ENCODE measurements around the gene VARS2. TPM values are rescaled to one million over a fixed set of nuclear protein-coding genes. Genes with fewer than 3 reads are reported as not detected.
"Not testable (repeated sequence)": the region's sequence is repeated elsewhere in the genome, so short reads cannot be mapped to it uniquely, and the experiment has no call there.

The VARS2 gene
- total RNA-seq, 1 experiment from 2014 or later, result 39.8 TPM

- ChIA-PET RAD21 (ENCODE audit: low non-redundant PET in 1 of 2, low total read pairs in 2 of 2, uncharacterized antibody in 2 of 2, unreplicated experiment in 2 of 2) (interaction anchor here in 1 of 2 experiments (0.7 kb wide), 1 partner anchor 189 kb away, joined by 6 read pairs; no protein-coding TSS in a partner anchor), CTCF (interaction anchor here (0.7 kb wide), 1 partner anchor 21 kb away, joined by 3 read pairs; no protein-coding TSS in a partner anchor)
- DNase-seq (ENCODE audit: low read depth, low spot score); H3K79me2 ChIP-seq (ENCODE audit: insufficient read depth, low read length); H3K27me3 ChIP-seq (ENCODE audit: insufficient read depth, low read length); H3K4me3 ChIP-seq (replicated peaks in 1 of 2; ENCODE audit: low read depth in 1 of 2, low read length in 2 of 2); H3K9ac ChIP-seq (ENCODE audit: low read length); H3K9me2 ChIP-seq (ENCODE audit: insufficient read depth); intact Hi-C loops (cut with micrococcal nuclease); H3K36me3 ChIP-seq (ENCODE audit: control insufficient read depth in 1 of 2, insufficient read depth in 2 of 2, low read length in 2 of 2); H4K20me1 ChIP-seq (ENCODE audit: insufficient read depth); ATAC-seq; H3K27ac ChIP-seq (ENCODE audit: low read depth, low read length); BruUV-seq (replicated peaks); POLR2A ChIA-PET; H2AFZ ChIP-seq (ENCODE audit: low read depth, low read length, poor library complexity, severe bottlenecking): not testable (repeated sequence)
- peaks cover 0 to 11% of the 10 kb centered on the region in 2 experiments; a peak in 1 of 4 replicates for H3K9me3 ChIP-seq (ENCODE audit: control insufficient read depth in 1 of 2, insufficient read depth in 1 of 2, low read depth in 1 of 2, low read length in 2 of 2)
- H3K4me1 ChIP-seq (ENCODE audit: control insufficient read depth in 1 of 2, insufficient read depth in 2 of 2, low read length in 2 of 2), result peaks cover 4 to 22% of the 10 kb centered on the region in 2 experiments; a peak in 3 of 4 replicates
- H3K4me2 ChIP-seq (ENCODE audit: low read length), result peak overlapping the region; percentile 13
Measured at GRCh38 chr6:30927080-30927479, 13.0 kb downstream of the VARS2 start.

GRCh38 chr6:30928677-30929076 is 14.6 kb downstream of the VARS2 start:
- TF ChIP-seq EZH2 (IDR thresholded peaks at IDR 0.05), result no peak
- no peak for TF ChIP-seq ELF1 (IDR thresholded peaks at IDR 0.05; ENCODE audit: borderline replicate concordance, low read depth)
- TF ChIP-seq TCF7L2 (IDR thresholded peaks at IDR 0.05; ENCODE audit: borderline replicate concordance, extremely low read depth, insufficient read depth, insufficient read length), result no peak
- TF ChIP-seq FOSL1 (IDR thresholded peaks at IDR 0.05; ENCODE audit: low read depth), result no peak
- TF ChIP-seq SRF (IDR thresholded peaks at IDR 0.05; ENCODE audit: low read depth), result no peak
- H3K27ac ChIP-seq (ENCODE audit: low read depth, low read length), result no peak overlapping the region
- H3K9me2 ChIP-seq (ENCODE audit: insufficient read depth), result no peaks in the 10 kb centered on the region
- ChIA-PET RAD21 (ENCODE audit: low non-redundant PET in 1 of 2, low total read pairs in 2 of 2, uncharacterized antibody in 2 of 2, unreplicated experiment in 2 of 2) (no interaction called here), CTCF (no interaction called here), POLR2A (no interaction called here)
- no peak overlapping the region for H3K4me2 ChIP-seq (ENCODE audit: low read length)
- H3K9me3 ChIP-seq (ENCODE audit: control insufficient read depth in 1 of 2, insufficient read depth in 1 of 2, low read depth in 1 of 2, low read length in 2 of 2), result peaks cover 0 to 11% of the 10 kb centered on the region in 2 experiments; a peak in 1 of 4 replicates
- H4K20me1 ChIP-seq (ENCODE audit: insufficient read depth), result no peaks in the 10 kb centered on the region
- H3K36me3 ChIP-seq (ENCODE audit: control insufficient read depth in 1 of 2, insufficient read depth in 2 of 2, low read length in 2 of 2), result peaks cover 4 to 5% of the 10 kb centered on the region in 2 experiments; a peak in 3 of 4 replicates
- intact Hi-C loops (cut with micrococcal nuclease), result no loop called here
- H3K9ac ChIP-seq (ENCODE audit: low read length), result no peak overlapping the region
- DNase-seq (ENCODE audit: low read depth, low spot score) (no peak), ATAC-seq (no peak)
- no TSS peak for BruUV-seq (replicated peaks)
- H3K79me2 ChIP-seq (ENCODE audit: insufficient read depth, low read length), result no peaks in the 10 kb centered on the region
- H3K4me1 ChIP-seq (ENCODE audit: control insufficient read depth in 1 of 2, insufficient read depth in 2 of 2, low read length in 2 of 2), result peaks cover 7 to 23% of the 10 kb centered on the region in 2 experiments; a peak in 3 of 4 replicates
- H3K4me3 ChIP-seq (replicated peaks in 1 of 2; ENCODE audit: low read depth in 1 of 2, low read length in 2 of 2), result no peak overlapping the region
- no peak overlapping the region for H2AFZ ChIP-seq (ENCODE audit: low read depth, low read length, poor library complexity, severe bottlenecking)
- no peaks in the 10 kb centered on the region for H3K27me3 ChIP-seq (ENCODE audit: insufficient read depth, low read length)
